Endothelial cell of umbilical vein (primary cell): ENCODE results near the gene CHD6. TPM values are rescaled to one million over a fixed set of nuclear protein-coding genes. Genes with fewer than 3 reads are reported as not detected.

Experiments
- BruUV-seq: library from RNA; stranded (reverse); fragments of 400-500 nt; replicated peaks from 2 replicates; lab custom pipeline; 2021; lab: Mats Ljungman, UMichigan
- CTCF ChIA-PET: fragments of 300-600, 350-600 bp; sonication (Branson Sonifier 250); formaldehyde crosslinking; loops from one replicate; lab custom pipeline; 2021; ENCODE audit warnings: antibody characterized with exemption, inconsistent platforms; lab: Charles Lee
- POLR2A ChIA-PET: fragments of 300-600, 350-600 bp; sonication (Branson Sonifier 250); formaldehyde crosslinking; loops from one replicate; lab custom pipeline; 2021; ENCODE audit warnings: antibody characterized with exemption, inconsistent platforms; lab: Charles Lee
- DNase-seq: peaks from one replicate; pipeline ENCODE4 v3.0.0-alpha.2; 2011; ENCODE audit warnings: low read depth, low spot score
- FAIRE-seq: peaks from 2 replicates; lab custom pipeline; 2011; peaks lifted over from hg19 to GRCh38; lab: Jason Lieb, UNC
- H2AFZ ChIP-seq: 2 replicates; pipeline ENCODE4 v1.6.0; 2012; ENCODE audit warnings: low read depth, low read length, control low read depth, inconsistent platforms
- H3K27ac ChIP-seq: 2 replicates; pipeline ENCODE4 v1.5.1; 2011; ENCODE audit warnings: low read depth, mild to moderate bottlenecking, control low read depth, low read length, moderate library complexity; ENCODE audit not compliant: insufficient read depth
- H3K27me3 ChIP-seq, 2 experiments: 2 replicates each; pipeline versions ENCODE4 v1.6.0 to v1.6.1; 2011; ENCODE audit warnings: low read length in 2 of 2, mixed read lengths in 1 of 2; ENCODE audit not compliant: control insufficient read depth in 2 of 2, insufficient read depth in 2 of 2
- H3K36me3 ChIP-seq, 2 experiments: 2 replicates in 1 of 2; 3 replicates in 1 of 2; pipeline ENCODE4 v1.5.1; 2011; ENCODE audit warnings: low read length in 2 of 2, mild to moderate bottlenecking in 1 of 2, moderate library complexity in 1 of 2; ENCODE audit not compliant: control insufficient read depth in 2 of 2, insufficient read depth in 2 of 2; ENCODE audit errors: extremely low read depth in 1 of 2
- H3K4me1 ChIP-seq: 3 replicates; pipeline ENCODE4 v1.5.1; 2011; ENCODE audit warnings: mild to moderate bottlenecking, low read length; ENCODE audit not compliant: control insufficient read depth, insufficient read depth; ENCODE audit errors: extremely low read depth
- H3K4me2 ChIP-seq: 2 replicates; pipeline ENCODE4 v1.6.1; 2011; ENCODE audit warnings: low read length, control low read depth, mixed read lengths; ENCODE audit not compliant: insufficient read depth
- H3K4me3 ChIP-seq, 3 experiments: fragments of 200-600 bp in 1 of 3; sonication (generic), shearing (Covaris generic) in 1 of 3; replicated peaks in 1 of 3; 2 replicates each; pipeline ENCODE4 v1.5.1; 2011 to 2016; ENCODE audit warnings: control low read depth in 3 of 3, low read length in 3 of 3, mild to moderate bottlenecking in 2 of 3, inconsistent platforms in 1 of 3, low read depth in 1 of 3, moderate library complexity in 1 of 3; ENCODE audit not compliant: insufficient read depth in 1 of 3
- H3K79me2 ChIP-seq: 2 replicates; pipeline ENCODE4 v1.6.0; 2012; ENCODE audit warnings: low read length, inconsistent platforms; ENCODE audit not compliant: control insufficient read depth, insufficient read depth
- H3K9ac ChIP-seq: replicated peaks from 2 replicates; pipeline ENCODE3; 2011; ENCODE audit warnings: low read length, control low read depth; ENCODE audit not compliant: insufficient read depth; ENCODE audit errors: extremely low read depth
- H3K9me1 ChIP-seq: replicated peaks from 3 replicates; pipeline ENCODE4 v1.6.0; 2011; ENCODE audit warnings: mild to moderate bottlenecking, low read length; ENCODE audit not compliant: control insufficient read depth, insufficient read depth; ENCODE audit errors: extremely low read depth
- H3K9me3 ChIP-seq: replicated peaks from 2 replicates; pipeline ENCODE4 v1.5.1; 2012; ENCODE audit warnings: low read length, inconsistent platforms; ENCODE audit not compliant: control insufficient read depth, insufficient read depth
- H4K20me1 ChIP-seq: replicated peaks from 2 replicates; pipeline ENCODE3; 2011; ENCODE audit warnings: mild to moderate bottlenecking, low read length; ENCODE audit not compliant: control insufficient read depth, insufficient read depth; ENCODE audit errors: extremely low read depth
- CTCF ChIP-seq, 2 donors: IDR thresholded peaks; 1 replicate in 1 of 2; 2 replicates in 1 of 2; pipeline ENCODE4 v1.5.1; 2011; ENCODE audit warnings: low read length in 2 of 2, mild to moderate bottlenecking in 2 of 2, moderate library complexity in 2 of 2, control low read depth in 1 of 2, inconsistent platforms in 1 of 2, low read depth in 1 of 2; ENCODE audit not compliant: insufficient read depth in 1 of 2; ENCODE audit errors: extremely low read depth in 1 of 2
- EZH2 ChIP-seq: IDR thresholded peaks from 2 replicates; pipeline ENCODE4 v1.6.1; 2012; ENCODE audit warnings: borderline replicate concordance, low read depth, mild to moderate bottlenecking, moderate library complexity, low read length, inconsistent platforms; ENCODE audit not compliant: severe bottlenecking
- FOS ChIP-seq: IDR thresholded peaks from 2 replicates; pipeline ENCODE4 v1.6.1; 2011; ENCODE audit warnings: mild to moderate bottlenecking, low read length, moderate library complexity, borderline replicate concordance; ENCODE audit not compliant: insufficient read depth
- GATA2 ChIP-seq: IDR thresholded peaks from 2 replicates; pipeline ENCODE4 v1.7.0; 2011; ENCODE audit warnings: low read depth, mild to moderate bottlenecking, moderate library complexity, mixed read lengths, low read length; ENCODE audit not compliant: insufficient read length, insufficient read depth
- JUN ChIP-seq: IDR thresholded peaks from 2 replicates; pipeline ENCODE4 v1.6.1; 2011; ENCODE audit warnings: borderline replicate concordance, low read depth; ENCODE audit not compliant: insufficient read length, insufficient read depth
- MAX ChIP-seq: IDR thresholded peaks from 2 replicates; pipeline ENCODE4 v1.6.1; 2011; ENCODE audit not compliant: insufficient read depth, insufficient read length
- MYC ChIP-seq: IDR thresholded peaks from one replicate; pipeline ENCODE4 v1.6.1; 2011; ENCODE audit warnings: mild to moderate bottlenecking, low read depth, low read length
- POLR2A ChIP-seq: IDR thresholded peaks from 2 replicates; pipeline ENCODE4 v1.6.1; 2012; ENCODE audit warnings: low read depth, mild to moderate bottlenecking, control low read depth, low read length
- POLR2AphosphoS5 ChIP-seq: IDR thresholded peaks from 2 replicates; pipeline ENCODE4 v1.6.1; 2012; ENCODE audit warnings: low read depth, mild to moderate bottlenecking, control low read depth, low read length, moderate library complexity; ENCODE audit not compliant: insufficient read depth
- dilution Hi-C: fragments of 300-500 bp; cut with MboI; formaldehyde crosslinking; loops from one replicate; pipeline ENCODE4 v1.15.0; 2019; ENCODE audit warnings: low sequenced_read_pairs; ENCODE audit not compliant: extremely low pct_ligation_motif_present
- intact Hi-C: fragments of 100-400 bp; cut with micrococcal nuclease; formaldehyde crosslinking; loops from one replicate; pipeline ENCODE4 v1.10.0; 2022
- polyA plus RNA-seq, 4 experiments: library from polyadenylated mRNA; depleted of rRNA in 3 of 4; stranded (reverse) in 3 of 4; unstranded in 1 of 4; fragments of >200 nt; gene quantifications; 2 replicates each; pipeline versions ENCODE4 v1.2.1 to v1.2.3, GENCODE V29; 2011 to 2012; ENCODE audit warnings: missing spikeins in 1 of 4
- total RNA-seq: library from RNA; stranded (reverse); gene quantifications from 2 replicates; pipeline ENCODE4 v1.2.3, GENCODE V29; 2021

CHD6 gene
- total and polyA plus RNA-seq, 2 donors (not counting 3 experiments of a cell fraction or from before 2014, with no cell fraction given): 7.2 to 33.7 TPM

- CTCF ChIA-PET: interaction anchor here (1.2 to 1.3 kb wide), 2 partner anchors 17 to 238 kb away, joined by 3 read pairs; no protein-coding TSS in a partner anchor
- H3K4me1 ChIP-seq: no peaks in the 10 kb centered on the region
- H3K36me3 ChIP-seq: peaks cover 2 to 11% of the 10 kb centered on the region in 2 experiments
- no peaks in the 10 kb centered on the region for H3K79me2 ChIP-seq
- H3K9ac ChIP-seq: no peak overlapping the region
- intact Hi-C loops (no loop called here), dilution Hi-C loops (no loop called here)
- no TSS peak for BruUV-seq
- H3K9me3 ChIP-seq: no peaks in the 10 kb centered on the region
- DNase-seq (no peak), FAIRE-seq (no peak)
- H3K4me2 ChIP-seq: no peak overlapping the region
- no peak overlapping the region for H2AFZ ChIP-seq
- TF ChIP-seq MYC (no peak), JUN (no peak), CTCF (IDR thresholded peaks at IDR 0.05; ENCODE audit: extremely low read depth in 1 of 2, insufficient read depth in 1 of 2, low read depth in 1 of 2, low read length in 2 of 2) (no peak), FOS (no peak), MAX (no peak), POLR2AphosphoS5 (no peak), EZH2 (no peak), GATA2 (no peak), POLR2A (no peak)
- H3K4me3 ChIP-seq: no peak overlapping the region
- H3K27ac ChIP-seq: no peak overlapping the region
- POLR2A ChIA-PET: no interaction called here
- H3K9me1 ChIP-seq: no peaks in the 10 kb centered on the region
- H3K27me3 ChIP-seq: no peaks in the 10 kb centered on the region
- H4K20me1 ChIP-seq: no peaks in the 10 kb centered on the region
Measured at GRCh38 chr20:41428285-41428684, 189.9 kb downstream of the CHD6 start.
